HG03521 (cell line): ENCODE data around the gene ANGPT4.
A peak's percentile ranks its signal among the peaks of the same experiment; 100 is the strongest.

Experiments used
- ATAC-seq: cut with Tn5 transposase; IDR thresholded peaks from one replicate; pipeline ENCODE4 v1.9.1; 2021; ENCODE audit warnings: mild to moderate bottlenecking, moderate library complexity; ENCODE audit not compliant: unreplicated experiment

ANGPT4 gene

DNA sequence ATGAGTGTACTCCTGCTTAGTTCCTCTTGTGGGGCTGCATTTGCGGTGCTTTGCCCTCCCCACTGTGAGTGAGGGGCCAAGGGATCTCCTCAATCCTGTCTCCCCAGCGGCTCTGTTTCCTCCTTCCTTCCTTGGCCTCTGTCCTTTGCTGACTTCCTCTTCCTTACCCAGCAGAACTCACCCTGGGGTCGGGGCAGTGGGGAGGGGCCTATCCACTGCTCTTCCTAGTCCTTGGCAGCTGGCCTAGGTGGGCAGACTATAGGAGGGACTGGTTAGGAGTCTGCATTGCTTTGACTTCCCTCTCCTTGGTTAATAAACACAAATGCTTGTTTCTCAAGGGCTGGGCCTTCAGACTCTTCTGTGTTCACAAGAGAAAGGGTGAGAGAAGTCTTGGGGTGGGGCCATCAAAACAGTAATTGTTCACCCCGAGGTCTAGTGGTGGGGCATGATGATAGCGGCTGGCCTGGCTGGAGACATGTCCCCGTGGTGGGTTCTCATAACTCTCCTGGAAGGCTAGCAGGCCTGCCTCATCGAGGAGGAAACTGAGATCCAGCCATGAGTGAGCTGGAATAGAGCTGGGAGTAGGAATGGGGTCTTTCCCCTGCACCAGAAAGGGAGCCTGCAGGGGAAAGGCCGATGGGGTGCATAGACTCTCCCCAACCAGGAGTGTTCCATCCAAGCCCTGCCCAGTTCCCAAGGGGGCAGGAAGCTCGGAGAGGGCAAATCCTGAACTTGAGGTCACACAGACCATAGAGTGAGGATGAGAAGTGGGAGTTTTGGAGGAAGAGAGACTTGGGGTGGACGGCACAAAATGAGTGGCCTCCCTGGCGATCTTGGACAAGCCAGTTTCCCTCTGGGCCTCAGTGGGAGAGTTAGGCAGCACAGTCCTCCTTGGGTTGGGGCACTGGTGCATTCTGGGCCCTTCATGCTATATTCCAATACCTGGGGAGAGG lies 69.9 kb downstream of the ANGPT4 start:
- no peak for ATAC-seq

DNA sequence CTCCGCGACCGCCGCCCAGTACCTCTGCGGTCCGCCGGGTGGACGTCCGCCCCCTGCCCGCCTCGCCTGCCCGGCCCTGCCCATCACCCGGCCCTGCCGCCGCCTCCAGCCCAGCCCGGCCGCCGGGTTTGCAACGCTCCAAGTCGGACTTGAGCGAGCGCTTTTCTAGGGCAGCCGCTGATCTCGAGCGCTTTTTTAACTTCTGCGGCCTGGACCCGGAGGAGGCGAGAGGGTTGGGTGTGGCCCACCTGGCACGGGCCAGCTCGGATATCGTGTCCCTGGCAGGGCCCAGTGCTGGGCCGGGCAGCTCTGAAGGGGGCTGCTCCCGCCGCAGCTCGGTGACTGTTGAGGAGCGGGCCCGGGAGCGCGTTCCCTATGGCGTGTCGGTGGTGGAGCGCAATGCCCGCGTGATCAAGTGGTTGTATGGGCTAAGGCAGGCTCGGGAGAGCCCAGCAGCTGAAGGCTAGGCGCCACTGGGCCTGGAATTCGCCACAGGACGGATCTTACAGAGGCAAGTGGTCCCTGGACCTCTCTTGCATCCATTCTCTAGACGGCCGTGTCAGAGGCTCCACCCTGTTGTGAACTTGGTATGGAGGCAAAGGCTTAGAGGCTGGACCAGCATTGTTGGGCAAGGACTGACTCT lies 70.8 kb downstream of the ANGPT4 start:
- ATAC-seq = no peak

DNA sequence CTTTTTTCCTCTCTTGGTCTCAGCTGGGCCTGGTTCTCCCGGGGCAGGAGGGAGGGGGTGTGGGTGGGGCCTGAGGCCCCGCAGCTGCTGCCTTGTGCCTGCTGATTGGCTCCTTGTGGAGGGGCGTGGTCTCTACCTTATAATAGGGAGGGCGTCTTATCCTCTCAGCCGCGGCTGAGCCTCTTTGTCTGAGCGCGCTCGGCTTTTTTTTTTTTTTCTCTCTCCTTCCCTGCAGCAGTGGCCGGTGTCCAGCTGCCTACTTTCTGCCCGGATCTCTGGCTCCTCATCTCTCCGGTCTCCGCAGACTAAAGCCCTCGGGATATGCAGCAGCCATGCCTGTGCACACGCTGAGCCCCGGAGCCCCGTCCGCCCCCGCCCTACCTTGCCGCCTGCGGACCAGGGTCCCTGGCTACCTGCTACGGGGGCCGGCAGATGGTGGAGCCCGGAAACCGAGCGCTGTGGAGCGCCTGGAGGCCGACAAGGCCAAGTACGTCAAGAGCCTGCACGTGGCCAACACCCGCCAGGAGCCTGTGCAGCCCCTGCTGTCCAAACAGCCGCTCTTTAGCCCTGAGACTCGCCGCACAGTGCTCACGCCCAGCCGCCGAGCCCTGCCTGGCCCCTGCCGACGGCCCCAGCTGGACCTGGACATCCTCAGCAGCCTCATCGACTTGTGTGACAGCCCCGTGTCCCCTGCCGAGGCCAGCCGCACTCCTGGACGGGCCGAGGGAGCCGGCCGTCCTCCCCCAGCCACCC lies 71.5 kb downstream of the ANGPT4 start:
- ATAC-seq = peak; percentile 91

DNA sequence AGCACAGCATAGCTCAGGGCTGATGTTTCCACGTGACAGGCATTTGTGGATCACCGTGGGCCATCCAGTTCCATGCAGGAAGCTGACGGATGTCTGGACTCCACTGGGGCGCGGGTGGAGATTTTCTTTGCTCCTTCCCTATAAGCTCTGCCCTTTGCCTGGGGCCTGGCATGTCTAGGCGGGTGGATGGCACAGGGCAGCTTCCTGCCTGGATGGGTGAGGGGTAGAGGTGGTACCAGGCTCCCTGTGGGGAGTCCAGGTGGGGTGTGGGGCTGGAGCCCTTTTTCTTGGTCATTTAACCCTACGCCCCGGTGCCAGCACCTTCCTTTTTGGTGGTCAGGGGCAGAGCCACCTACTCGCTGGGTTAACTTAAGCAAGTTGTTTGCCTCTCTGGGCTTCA lies 72.2 kb downstream of the ANGPT4 start:
- ATAC-seq = no peak

DNA sequence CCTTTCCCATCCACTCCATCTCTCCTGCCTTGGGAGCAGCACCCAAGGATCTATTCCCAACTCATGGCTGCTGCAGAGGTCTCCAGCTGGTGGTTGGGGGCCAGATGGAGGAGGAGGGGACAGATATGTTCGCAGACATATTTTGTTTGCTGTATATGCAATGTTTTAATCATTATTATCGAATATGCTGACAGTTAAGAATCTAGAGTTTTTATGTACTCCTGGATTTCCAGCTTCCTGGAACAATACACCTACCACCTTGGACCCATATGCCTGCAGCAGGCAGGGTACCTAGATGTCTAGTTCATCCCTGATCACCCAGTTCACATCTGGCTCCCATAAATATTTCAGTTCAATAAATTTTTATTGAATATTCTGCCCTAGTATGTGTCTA lies 73.6 kb downstream of the ANGPT4 start:
- no peak for ATAC-seq

DNA sequence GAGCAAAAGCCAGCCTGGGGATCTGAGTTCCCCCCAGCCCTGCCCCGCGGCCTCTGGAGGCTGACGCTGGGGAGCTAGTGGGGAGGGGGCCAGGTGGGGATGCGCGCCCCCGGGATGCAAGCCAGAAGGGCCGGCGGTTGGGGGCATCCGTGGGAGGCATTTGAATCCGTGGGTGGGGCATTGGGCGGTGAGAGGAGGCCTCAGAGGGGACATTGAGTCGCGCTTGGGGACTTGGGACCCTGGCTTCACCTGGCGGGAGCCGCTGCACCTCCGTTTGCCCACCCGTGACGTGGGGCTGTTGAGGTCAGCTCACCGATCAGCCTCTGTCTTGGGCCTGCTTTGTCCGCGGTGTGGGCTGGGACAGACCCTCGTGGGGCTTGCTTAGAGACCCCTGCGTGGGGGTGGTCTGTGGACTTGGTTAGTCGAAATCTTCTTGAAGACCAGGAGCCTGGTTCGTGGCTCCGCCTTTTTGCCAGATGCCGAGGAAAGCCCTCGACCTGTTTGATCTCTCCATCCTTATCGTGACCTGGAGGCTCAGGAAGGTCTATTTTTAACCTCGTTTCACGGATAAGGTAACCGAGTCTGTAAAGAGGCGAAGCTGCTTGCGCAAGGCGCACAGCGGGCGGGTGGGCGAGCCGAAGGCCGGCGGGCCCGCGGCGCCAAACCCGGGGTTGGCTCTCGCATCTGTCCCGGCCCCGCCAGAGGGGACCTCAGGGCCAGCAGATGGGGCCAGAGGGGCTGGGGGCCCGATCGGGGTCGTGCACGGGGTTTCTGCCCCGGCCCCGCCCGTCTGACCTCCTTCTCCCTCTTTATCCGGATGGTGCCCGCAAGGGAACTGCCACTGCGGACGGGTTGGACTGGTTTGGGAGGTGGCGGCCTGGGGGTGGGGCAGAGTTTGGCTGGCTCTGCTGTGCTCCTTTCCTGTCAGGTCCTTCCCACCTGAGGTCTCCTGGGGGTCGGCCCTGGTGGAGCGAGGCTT lies 74.3 kb downstream of the ANGPT4 start:
- no peak for ATAC-seq

DNA sequence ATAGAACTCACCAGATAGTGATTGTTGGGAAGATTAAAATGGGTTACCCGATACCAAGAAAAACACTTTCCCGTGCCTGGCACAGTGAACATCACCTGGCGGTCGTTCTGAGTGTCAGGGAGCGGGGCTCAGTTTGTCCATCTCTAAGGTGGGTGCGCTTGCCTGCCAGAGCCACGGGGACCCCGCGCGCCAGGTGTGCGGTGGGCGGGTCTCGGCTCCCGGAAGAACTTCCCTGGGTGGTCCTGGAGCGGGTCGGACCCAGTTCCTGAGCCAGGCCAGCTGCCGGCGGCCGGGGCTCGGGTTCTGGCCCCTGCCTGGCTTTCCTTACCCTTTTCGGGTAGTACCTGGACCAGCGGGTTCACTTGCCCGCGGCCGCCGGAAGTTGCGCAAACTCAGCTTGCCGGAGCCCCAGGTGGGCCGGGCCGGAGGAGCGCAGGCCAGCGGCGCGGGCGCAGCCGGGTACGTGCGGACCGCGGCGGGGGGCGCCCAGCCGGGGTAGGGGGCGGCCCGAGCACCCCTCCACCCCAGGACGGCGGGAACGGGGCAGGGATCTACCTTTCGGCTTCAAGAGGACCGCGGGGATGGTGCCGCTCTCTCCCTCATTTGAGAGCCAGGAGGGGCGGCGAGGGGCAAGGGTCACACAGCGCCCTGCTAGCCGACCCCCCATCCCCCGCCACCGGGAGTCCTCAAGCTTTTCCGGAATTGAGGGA lies 75.1 kb downstream of the ANGPT4 start:
- no peak for ATAC-seq

DNA sequence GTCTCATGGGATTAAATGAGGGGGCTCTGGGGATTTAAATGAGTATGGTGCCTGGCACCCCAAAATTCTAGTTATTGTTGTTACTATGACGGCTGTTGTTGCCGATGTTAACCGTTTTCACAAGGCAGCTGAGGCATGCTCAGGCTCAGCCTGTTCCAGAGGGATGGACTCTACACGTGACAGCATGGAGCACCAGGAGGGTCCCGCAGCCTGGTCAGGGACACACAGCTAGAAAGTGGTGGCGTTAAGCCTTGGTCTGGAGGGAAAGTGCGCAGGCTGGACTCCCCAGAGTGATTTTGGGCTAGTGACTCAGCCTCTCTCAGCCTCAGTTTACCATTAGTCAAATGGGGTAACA lies 75.7 kb downstream of the ANGPT4 start:
- no peak for ATAC-seq

DNA sequence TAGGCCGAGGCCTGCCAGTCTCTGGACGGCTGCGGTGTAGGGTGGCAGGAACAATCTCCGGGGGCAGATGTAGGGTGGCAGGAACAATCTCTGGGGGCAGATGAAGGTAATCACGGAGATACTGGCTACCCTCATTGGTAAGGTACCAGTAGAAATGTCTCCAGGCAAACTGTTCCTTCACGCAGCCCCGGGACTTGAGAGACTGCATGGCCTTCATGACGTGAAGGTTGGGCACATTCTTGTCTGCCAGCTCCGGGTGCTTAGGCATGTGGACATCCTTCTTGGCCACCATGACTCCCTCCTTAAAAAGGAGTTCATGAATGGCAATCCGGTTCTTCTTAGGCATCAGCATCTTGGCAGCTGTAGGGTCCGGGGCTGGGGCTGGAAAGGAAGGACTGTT lies 76.5 kb downstream of the ANGPT4 start:
- ATAC-seq = no peak

DNA sequence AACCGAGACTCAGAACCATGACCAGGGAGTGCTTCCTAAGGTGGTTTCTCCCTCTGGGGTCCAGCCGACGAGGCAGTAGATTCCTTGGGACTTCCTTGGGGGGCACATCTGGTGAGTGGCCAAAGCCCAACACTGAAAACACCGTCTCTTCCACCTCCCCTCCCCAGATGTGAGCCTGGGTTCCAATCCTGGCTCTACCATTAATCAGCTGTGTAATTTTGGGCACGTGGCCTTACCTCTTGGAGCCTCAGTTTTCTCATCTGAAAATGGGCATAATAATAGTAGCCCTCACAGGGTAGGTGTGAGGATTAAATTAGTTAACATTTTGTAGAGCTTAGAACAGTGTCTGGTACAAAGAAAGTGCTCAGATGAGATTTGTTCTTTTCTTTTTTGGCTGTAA lies 77.1 kb downstream of the ANGPT4 start:
- ATAC-seq = no peak

DNA sequence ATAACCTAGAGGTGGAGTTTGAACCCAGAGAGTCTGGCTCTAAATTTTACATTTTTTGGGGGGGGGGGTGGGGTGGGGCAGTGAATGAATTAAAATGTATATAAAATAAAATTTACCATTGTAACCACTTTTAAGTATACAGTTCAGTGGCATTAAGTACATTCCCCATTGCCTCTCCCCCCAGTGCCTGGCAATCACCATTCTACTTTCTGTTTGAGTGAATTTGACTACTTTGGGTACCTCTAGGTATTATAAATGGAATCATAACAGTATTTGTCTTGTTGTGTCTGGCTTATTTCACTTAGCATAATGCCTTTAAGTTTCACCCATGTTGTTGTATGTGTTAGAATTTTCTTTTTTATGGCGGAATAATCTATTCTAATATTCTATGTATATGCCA lies 79.9 kb downstream of the ANGPT4 start:
- ATAC-seq = no peak

DNA sequence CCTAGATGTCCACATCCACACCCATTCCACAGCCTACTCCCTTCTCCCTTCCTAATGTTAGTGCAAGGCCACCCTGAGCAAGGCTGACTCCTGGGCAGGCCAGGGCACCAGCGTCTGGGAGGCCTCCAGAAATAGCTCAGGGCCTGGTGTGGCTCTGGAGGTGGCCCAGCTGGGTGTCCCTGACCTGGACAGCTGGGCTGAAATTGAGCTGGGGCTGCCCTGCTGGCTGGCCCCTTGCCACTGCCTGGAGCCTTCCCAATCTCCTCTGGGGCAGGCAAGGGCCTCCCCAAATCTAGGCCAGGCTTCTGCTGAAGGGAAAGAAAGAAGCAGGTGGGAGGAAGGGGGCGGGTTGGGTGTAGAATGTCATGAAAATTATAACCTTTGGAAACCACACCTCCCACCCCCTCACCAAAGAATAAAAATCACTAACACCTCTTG lies 80.5 kb downstream of the ANGPT4 start:
- no peak for ATAC-seq

DNA sequence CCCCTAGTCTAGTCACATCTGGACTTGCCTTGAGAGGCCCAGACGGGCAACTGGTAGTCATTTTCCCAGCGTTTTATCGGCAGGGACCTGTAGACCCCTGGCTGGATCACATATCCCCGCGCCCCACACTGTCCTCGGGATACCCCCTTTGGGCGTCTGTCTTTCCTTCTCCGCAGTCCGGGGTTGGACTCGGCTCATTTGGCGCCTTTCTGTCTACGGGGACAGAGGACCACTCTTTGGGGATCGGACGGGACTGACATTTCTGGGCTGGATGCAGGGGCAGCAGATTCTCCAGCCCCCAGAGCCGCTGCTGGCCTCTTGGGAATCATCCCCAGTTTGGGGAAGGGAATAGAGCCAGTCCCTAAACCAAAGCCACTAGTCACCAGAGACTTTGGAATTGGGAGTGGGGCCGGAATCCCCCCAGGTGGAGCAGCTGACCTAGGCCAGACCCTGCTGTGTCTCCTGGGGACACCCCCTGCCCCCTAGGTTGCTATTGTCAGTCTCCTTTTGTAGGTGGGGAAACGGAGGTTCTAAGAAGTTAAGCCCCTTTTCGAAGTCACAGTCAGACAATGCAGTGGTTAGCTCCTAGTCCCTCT lies 81.9 kb downstream of the ANGPT4 start:
- ATAC-seq = no peak

DNA sequence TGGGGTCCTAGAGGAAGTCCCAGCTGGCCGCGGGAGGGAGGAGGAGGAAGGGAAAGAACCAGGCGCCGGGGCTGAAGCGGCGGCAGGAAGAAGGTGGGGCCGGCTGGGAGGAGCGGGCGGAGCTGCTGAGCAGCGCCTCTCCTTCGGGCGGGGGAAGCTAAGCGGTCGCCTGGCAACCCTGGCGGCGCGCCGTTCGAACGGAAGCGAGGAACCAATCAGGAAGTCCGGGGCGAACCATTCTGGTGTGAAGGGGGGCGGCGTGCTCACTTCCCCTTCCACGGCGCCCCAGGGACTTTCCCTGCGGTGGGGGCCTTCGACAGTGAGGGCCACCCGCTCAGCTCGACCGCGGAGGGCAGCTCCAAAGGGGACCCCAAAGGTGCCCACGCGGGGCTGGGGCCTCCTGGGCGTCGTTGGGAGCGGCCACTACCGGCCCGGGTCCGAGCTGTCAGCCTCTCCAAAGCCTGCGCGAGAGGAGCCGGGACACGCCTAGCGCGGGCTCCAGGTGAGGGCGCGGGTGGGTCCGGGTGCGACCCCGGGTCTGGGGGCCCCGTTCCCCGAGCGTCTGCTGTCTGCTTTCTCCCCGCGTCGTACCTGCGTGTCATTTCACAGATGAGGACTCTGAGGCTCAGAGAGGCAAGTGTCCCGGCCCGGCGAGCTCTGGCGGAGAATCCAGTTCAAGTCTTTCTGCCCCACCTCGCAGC lies 82.5 kb downstream of the ANGPT4 start, which contains the start of gene FAM110A:
TSS of gene FAM110A (plus strand) at position 266 of the 701 bp plus-strand sequence. CDS start 11,090 bp downstream, outside the sequence.
- ATAC-seq = peak; percentile 96

DNA sequence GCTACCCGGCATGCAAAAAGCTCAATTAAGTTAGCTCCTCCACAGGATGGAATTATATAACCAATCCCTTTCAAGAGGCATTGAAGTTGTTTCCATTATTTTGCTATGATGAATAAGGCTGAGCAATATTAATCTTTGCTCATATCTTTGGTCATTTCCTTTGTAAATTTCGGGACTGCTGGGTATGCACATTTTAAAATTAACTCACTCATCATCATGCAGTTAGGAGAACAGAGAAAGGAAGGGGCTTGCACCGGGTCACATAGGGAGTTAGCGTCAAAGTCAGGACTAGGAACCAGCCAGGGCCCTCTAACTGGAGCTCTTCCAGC lies 83.0 kb downstream of the ANGPT4 start:
- no peak for ATAC-seq

DNA sequence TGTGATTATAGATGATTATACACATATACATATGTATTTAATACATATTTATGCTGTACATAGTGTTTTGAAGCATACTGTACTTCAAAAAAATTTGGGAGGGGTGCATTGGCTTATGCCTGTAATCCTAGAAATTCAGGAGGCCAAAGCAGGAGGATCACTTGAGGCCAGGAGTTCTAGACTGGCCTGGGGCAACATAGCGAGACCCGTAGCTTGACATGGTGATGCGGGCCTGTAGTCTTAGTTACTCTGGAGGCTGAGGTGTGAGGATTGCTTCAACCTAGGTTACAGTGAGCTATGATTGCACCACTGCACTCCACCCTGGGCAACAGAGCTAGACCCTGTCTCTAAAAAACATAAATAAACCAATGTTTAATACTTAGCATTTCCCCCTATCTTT lies 84.2 kb downstream of the ANGPT4 start:
- ATAC-seq = no peak

DNA sequence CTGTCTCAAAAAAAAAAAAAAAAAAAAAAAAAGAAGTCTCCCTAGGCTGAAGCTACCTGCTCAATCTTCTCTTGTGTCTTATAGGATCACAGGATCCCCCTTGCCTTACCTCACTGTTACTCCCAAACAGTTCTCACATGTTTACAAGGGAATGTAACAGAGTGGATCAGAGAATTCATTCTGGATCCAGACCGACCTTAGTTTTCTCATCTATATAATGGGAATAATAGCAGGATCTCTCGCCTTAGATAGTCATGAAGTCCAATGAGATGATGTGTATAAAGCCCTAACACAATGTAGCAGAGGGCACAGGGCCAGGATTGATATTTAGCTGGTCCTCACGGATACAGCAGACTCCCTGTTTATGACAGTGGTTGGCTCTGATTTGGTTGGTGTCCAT lies 84.9 kb downstream of the ANGPT4 start:
- no peak for ATAC-seq

DNA sequence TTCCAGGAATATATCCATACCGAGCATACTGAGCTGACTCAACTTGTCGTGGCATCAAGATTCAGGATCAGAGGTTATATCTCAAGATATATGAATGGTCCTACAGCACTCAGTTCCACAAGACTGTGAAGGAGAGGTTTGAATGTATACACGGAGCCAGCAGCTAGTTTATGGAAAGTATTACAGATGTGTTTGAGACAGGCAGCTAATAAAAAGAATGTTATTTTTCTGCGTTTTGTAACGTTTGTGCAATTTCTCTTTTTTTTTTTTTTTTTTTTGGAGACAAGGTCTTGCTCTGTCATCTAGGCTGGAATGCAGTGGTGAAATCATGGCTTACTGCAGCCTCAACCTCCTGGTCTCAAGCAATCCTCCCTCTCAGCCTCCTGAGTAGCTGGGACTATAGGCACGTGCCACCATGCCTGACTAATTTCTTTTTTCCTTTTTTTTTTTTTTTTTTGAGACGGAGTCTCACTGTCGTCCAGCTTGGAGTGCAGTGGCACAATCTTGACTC lies 86.1 kb downstream of the ANGPT4 start:
- no peak for ATAC-seq

DNA sequence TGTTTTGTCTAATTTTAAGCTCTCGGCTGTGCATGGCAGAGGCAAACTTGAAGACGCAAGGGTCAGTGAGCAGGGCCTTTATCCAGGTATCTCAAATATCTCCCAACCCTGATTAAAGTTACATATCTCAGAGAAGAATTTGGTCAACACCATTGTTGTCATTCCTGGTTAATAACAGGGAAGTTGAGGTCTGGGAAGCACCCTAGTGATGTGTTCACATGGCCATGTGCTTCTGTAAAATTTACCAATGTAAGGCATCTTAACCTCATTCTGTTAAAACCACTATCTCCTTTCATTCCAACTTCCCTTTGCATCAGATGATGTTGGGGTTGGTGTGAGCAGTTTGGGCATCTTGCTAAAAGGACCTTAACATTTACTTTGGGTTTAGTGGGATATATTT lies 86.6 kb downstream of the ANGPT4 start:
- no peak for ATAC-seq
